SK-N-SH (cell line): ENCODE data around the gene NUBP1. TPM values are rescaled to one million over a fixed set of nuclear protein-coding genes. Genes with fewer than 3 reads are reported as not detected.
"Not testable (repeated sequence)": the region's sequence is repeated elsewhere in the genome, so short reads cannot be mapped to it uniquely, and the experiment has no call there.

Experiments
- CTCF ChIA-PET: fragments of 300-600, 350-600 bp; formaldehyde crosslinking; extraction: SDS; loops from one replicate; lab custom pipeline; 2021; lab: Yijun Ruan, JAX
- POLR2A ChIA-PET: fragments of 350-600 bp; sonication (Branson Sonifier 250); formaldehyde crosslinking; extraction: SDS; loops from one replicate; lab custom pipeline; 2020; ENCODE audit warnings: antibody characterized with exemption, inconsistent platforms; lab: Yijun Ruan, JAX
- DNase-seq: peaks from one replicate; pipeline ENCODE4 v3.0.0; 2012
- H2AFZ ChIP-seq: fragments of 200-600 bp; sonication (generic); 2 replicates; pipeline ENCODE4 v1.8.1; 2016; ENCODE audit warnings: antibody characterized with exemption, mild to moderate bottlenecking, low read depth
- H3F3A ChIP-seq: fragments of 200-600 bp; sonication (generic); replicated peaks from 2 replicates; pipeline ENCODE3; 2016; ENCODE audit warnings: antibody characterized with exemption, mild to moderate bottlenecking; ENCODE audit not compliant: insufficient read depth
- H3K27ac ChIP-seq, 2 experiments: fragments of 200-500 bp in 1 of 2; fragments of 200-600 bp in 1 of 2; sonication (Bioruptor generic) in 1 of 2; sonication (generic), shearing (Covaris generic) in 1 of 2; 2 replicates each; pipeline versions ENCODE4 v1.5.1 to v1.6.1; 2014 to 2016; ENCODE audit warnings: low read depth in 2 of 2, inconsistent platforms in 1 of 2, low read length in 1 of 2, mild to moderate bottlenecking in 1 of 2, mixed read lengths in 1 of 2
- H3K27me3 ChIP-seq: fragments of 200-600 bp; sonication (generic), shearing (Covaris generic); 2 replicates; pipeline ENCODE4 v1.6.1; 2016; ENCODE audit warnings: mixed run types; ENCODE audit not compliant: insufficient read depth
- H3K36me3 ChIP-seq, 2 experiments: fragments of 200-500 bp in 1 of 2; fragments of 200-600 bp in 1 of 2; sonication (Bioruptor generic) in 1 of 2; sonication (generic) in 1 of 2; replicated peaks in 1 of 2; 2 replicates each; pipeline versions ENCODE3 to v1.5.1; 2014 to 2016; ENCODE audit warnings: low read length in 1 of 2, mild to moderate bottlenecking in 1 of 2; ENCODE audit not compliant: insufficient read depth in 2 of 2, control insufficient read depth in 1 of 2
- H3K4me1 ChIP-seq, 2 experiments: fragments of 200-500 bp in 1 of 2; fragments of 200-600 bp in 1 of 2; sonication (Bioruptor generic) in 1 of 2; sonication (generic), shearing (Covaris generic) in 1 of 2; 2 replicates each; pipeline versions ENCODE4 v1.5.1 to v1.6.1; 2014 to 2016; ENCODE audit warnings: low read depth in 1 of 2, low read length in 1 of 2, mixed run types in 1 of 2; ENCODE audit not compliant: insufficient read depth in 2 of 2, control insufficient read depth in 1 of 2
- H3K4me2 ChIP-seq: fragments of 200-600 bp; sonication (generic), shearing (Covaris generic); 2 replicates; pipeline ENCODE4 v1.6.1; 2017; ENCODE audit warnings: mixed run types
- H3K4me3 ChIP-seq, 2 experiments: fragments of 200-500 bp in 1 of 2; fragments of 200-600 bp in 1 of 2; sonication (Bioruptor generic) in 1 of 2; sonication (generic), shearing (Covaris generic) in 1 of 2; 2 replicates each; pipeline versions ENCODE4 v1.5.1 to v1.8.1; 2014 to 2016; ENCODE audit warnings: low read depth in 2 of 2, inconsistent platforms in 1 of 2, low read length in 1 of 2, mild to moderate bottlenecking in 1 of 2, mixed read lengths in 1 of 2, moderate library complexity in 1 of 2
- H3K79me2 ChIP-seq: fragments of 200-600 bp; sonication (generic); 2 replicates; pipeline ENCODE4 v1.8.1; 2017; ENCODE audit warnings: mild to moderate bottlenecking; ENCODE audit not compliant: insufficient read depth
- H3K9ac ChIP-seq: fragments of 200-600 bp; sonication (generic); 2 replicates; pipeline ENCODE4 v1.6.1; 2017; ENCODE audit warnings: mixed run types
- H3K9me2 ChIP-seq: fragments of 200-600 bp; sonication (generic); 2 replicates; pipeline ENCODE4 v1.6.1; 2017; ENCODE audit warnings: mixed run types
- H3K9me3 ChIP-seq: fragments of 200-600 bp; sonication (generic); 2 replicates; pipeline ENCODE4 v1.6.1; 2017; ENCODE audit warnings: mixed run types, mild to moderate bottlenecking, moderate library complexity
- H4K20me1 ChIP-seq: fragments of 200-600 bp; sonication (generic); 2 replicates; pipeline ENCODE4 v1.6.1; 2017; ENCODE audit warnings: mild to moderate bottlenecking, mixed run types; ENCODE audit not compliant: insufficient read depth
- ELF1 ChIP-seq: IDR thresholded peaks from 2 replicates; pipeline ENCODE4 v1.4.0; 2012
- EP300 ChIP-seq, 2 experiments: IDR thresholded peaks; 2 replicates each; pipeline versions ENCODE4 v1.4.0 to v1.6.1; 2012; ENCODE audit warnings: borderline replicate concordance in 1 of 2, low read depth in 1 of 2, low read length in 1 of 2
- FOSL2 ChIP-seq: IDR thresholded peaks from 2 replicates; pipeline ENCODE4 v1.4.0; 2012; ENCODE audit warnings: low read depth, mild to moderate bottlenecking, moderate library complexity, borderline replicate concordance
- FOXM1 ChIP-seq: IDR thresholded peaks from 2 replicates; pipeline ENCODE4 v1.4.0; 2012; ENCODE audit warnings: low read depth, mild to moderate bottlenecking
- JUND ChIP-seq: IDR thresholded peaks from 2 replicates; pipeline ENCODE4 v1.4.0; 2012
- MXI1 ChIP-seq: IDR thresholded peaks from 2 replicates; pipeline ENCODE4 v1.6.1; 2012; ENCODE audit warnings: mild to moderate bottlenecking, low read depth, low read length, improper control_type of control experiment
- NRF1 ChIP-seq: IDR thresholded peaks from 2 replicates; pipeline ENCODE4 v1.6.1; 2012; ENCODE audit warnings: low read depth, mild to moderate bottlenecking, low read length
- RAD21 ChIP-seq: IDR thresholded peaks from 2 replicates; pipeline ENCODE4 v1.6.1; 2012; ENCODE audit warnings: mild to moderate bottlenecking, low read length
- RFX5 ChIP-seq: IDR thresholded peaks from 2 replicates; pipeline ENCODE4 v1.6.1; 2012; ENCODE audit warnings: mild to moderate bottlenecking, improper control_type of control experiment, low read length
- SIN3A ChIP-seq: IDR thresholded peaks from 2 replicates; pipeline ENCODE4 v1.6.1; 2012; ENCODE audit warnings: low read depth, mild to moderate bottlenecking, low read length, moderate library complexity, borderline replicate concordance
- SMC3 ChIP-seq: IDR thresholded peaks from 2 replicates; pipeline ENCODE4 v1.6.1; 2012; ENCODE audit warnings: low read depth, low read length, improper control_type of control experiment
- TEAD4 ChIP-seq: IDR thresholded peaks from 2 replicates; pipeline ENCODE4 v1.4.0; 2012; ENCODE audit warnings: mild to moderate bottlenecking, borderline replicate concordance; ENCODE audit not compliant: insufficient read depth
- YY1 ChIP-seq: IDR thresholded peaks from 2 replicates; pipeline ENCODE4 v1.4.0; 2012; ENCODE audit warnings: low read depth, mild to moderate bottlenecking
- WGBS: methylation state at CpG from one replicate; pipeline ENCODE4 v1.1.6; 2017; ENCODE audit warnings: low lambda C conversion rate; 5-methylcytosine and 5-hydroxymethylcytosine counted together
- polyA plus RNA-seq, 3 experiments: library from polyadenylated mRNA; depleted of rRNA; stranded (reverse); fragments of >200 nt; gene quantifications; 2 replicates each; pipeline ENCODE4 v1.2.3, GENCODE V29; 2012
- TF ChIP-seq, protein P1 (sequence below): IDR thresholded peaks from 2 replicates; pipeline ENCODE4 v1.4.0; 2012; ENCODE audit warnings: low read depth, borderline replicate concordance
- TF ChIP-seq, protein P2 (sequence below): IDR thresholded peaks from 2 replicates; pipeline ENCODE4; 2012
- TF ChIP-seq, protein P3 (sequence below): fragments of 150-350 bp; IDR thresholded peaks from 2 replicates; pipeline ENCODE4 v1.6.1; 2016; ENCODE audit warnings: mild to moderate bottlenecking, low read depth, low read length
- TF ChIP-seq, protein P4 (sequence below): fragments of 200-600 bp; sonication (generic); IDR thresholded peaks from 2 replicates; pipeline ENCODE4 v1.6.1; 2017; ENCODE audit warnings: antibody characterized with exemption, mild to moderate bottlenecking, moderate library complexity
- TF ChIP-seq, protein P5 (sequence below): IDR thresholded peaks from 2 replicates; pipeline ENCODE4 v1.4.0; 2012; ENCODE audit warnings: low read depth

NUBP1 gene
- polyA plus RNA-seq, 1 of the 3 experiments (the other 2 are of a cell fraction) = 49.8 TPM

DNA sequence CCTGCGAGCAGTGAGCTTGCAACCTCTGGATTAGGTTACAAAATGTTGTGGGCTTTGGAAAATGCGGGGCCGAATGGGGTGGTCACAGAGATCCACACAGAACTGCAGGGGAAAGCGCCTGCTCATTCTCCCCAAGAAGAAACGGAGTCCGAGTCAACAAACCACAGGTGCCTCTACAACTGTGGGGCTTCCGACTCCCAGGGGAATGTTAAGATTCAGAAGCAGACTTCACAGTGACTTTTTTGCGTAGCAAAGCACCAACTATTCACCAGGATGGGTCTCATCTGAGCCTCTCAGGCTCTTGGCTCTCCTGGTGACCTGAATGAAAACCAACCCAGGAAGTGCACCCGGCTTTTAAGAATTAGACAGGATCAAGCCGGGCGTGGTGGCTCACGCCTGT lies 33.7 kb downstream of the NUBP1 start:
- ChIA-PET CTCF (no interaction called here), POLR2A (no interaction called here)
- Histone ChIP-seq H3F3A (no peaks in the 10 kb centered on the region), H3K79me2 (no peaks in the 10 kb centered on the region), H3K4me2 (no peak overlapping the region), H3K9me2 (no peaks in the 10 kb centered on the region), H3K36me3 (no peaks in the 10 kb centered on the region), H3K9me3 (no peaks in the 10 kb centered on the region), H3K4me1 (peaks cover 0 to 10% of the 10 kb centered on the region in 2 experiments; a peak in 1 of 4 replicates), H3K4me3 (no peak overlapping the region), H3K9ac (no peak overlapping the region), H2AFZ (no peak overlapping the region), H3K27ac (peak overlapping the region in 1 of 2 experiments; percentile 34; a peak in 1 of 4 replicates), H4K20me1 (no peaks in the 10 kb centered on the region), H3K27me3 (no peaks in the 10 kb centered on the region)
- WGBS = 86% methylated on average over 12 of the region's 12 CpGs
- DNase-seq = no peak
- TF ChIP-seq SIN3A (no peak), SMC3 (no peak), EP300 (IDR thresholded peaks at IDR 0.05; ENCODE audit: borderline replicate concordance in 1 of 2, low read depth in 1 of 2, low read length in 1 of 2) (no peak), RFX5 (no peak), JUND (no peak), FOSL2 (no peak), RAD21 (no peak), ELF1 (no peak), TEAD4 (no peak), YY1 (no peak), FOXM1 (no peak), MXI1 (no peak), NRF1 (no peak)
- TF ChIP-seq, protein P1, sequence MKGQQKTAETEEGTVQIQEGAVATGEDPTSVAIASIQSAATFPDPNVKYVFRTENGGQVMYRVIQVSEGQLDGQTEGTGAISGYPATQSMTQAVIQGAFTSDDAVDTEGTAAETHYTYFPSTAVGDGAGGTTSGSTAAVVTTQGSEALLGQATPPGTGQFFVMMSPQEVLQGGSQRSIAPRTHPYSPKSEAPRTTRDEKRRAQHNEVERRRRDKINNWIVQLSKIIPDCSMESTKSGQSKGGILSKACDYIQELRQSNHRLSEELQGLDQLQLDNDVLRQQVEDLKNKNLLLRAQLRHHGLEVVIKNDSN = no peak
- TF ChIP-seq, protein P2, sequence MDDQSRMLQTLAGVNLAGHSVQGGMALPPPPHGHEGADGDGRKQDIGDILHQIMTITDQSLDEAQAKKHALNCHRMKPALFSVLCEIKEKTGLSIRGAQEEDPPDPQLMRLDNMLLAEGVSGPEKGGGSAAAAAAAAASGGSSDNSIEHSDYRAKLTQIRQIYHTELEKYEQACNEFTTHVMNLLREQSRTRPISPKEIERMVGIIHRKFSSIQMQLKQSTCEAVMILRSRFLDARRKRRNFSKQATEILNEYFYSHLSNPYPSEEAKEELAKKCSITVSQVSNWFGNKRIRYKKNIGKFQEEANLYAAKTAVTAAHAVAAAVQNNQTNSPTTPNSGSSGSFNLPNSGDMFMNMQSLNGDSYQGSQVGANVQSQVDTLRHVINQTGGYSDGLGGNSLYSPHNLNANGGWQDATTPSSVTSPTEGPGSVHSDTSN = no peak
- TF ChIP-seq, protein P3, sequence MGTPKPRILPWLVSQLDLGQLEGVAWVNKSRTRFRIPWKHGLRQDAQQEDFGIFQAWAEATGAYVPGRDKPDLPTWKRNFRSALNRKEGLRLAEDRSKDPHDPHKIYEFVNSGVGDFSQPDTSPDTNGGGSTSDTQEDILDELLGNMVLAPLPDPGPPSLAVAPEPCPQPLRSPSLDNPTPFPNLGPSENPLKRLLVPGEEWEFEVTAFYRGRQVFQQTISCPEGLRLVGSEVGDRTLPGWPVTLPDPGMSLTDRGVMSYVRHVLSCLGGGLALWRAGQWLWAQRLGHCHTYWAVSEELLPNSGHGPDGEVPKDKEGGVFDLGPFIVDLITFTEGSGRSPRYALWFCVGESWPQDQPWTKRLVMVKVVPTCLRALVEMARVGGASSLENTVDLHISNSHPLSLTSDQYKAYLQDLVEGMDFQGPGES = no peak
- TF ChIP-seq, protein P4, sequence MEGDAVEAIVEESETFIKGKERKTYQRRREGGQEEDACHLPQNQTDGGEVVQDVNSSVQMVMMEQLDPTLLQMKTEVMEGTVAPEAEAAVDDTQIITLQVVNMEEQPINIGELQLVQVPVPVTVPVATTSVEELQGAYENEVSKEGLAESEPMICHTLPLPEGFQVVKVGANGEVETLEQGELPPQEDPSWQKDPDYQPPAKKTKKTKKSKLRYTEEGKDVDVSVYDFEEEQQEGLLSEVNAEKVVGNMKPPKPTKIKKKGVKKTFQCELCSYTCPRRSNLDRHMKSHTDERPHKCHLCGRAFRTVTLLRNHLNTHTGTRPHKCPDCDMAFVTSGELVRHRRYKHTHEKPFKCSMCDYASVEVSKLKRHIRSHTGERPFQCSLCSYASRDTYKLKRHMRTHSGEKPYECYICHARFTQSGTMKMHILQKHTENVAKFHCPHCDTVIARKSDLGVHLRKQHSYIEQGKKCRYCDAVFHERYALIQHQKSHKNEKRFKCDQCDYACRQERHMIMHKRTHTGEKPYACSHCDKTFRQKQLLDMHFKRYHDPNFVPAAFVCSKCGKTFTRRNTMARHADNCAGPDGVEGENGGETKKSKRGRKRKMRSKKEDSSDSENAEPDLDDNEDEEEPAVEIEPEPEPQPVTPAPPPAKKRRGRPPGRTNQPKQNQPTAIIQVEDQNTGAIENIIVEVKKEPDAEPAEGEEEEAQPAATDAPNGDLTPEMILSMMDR = no peak
- TF ChIP-seq, protein P5, sequence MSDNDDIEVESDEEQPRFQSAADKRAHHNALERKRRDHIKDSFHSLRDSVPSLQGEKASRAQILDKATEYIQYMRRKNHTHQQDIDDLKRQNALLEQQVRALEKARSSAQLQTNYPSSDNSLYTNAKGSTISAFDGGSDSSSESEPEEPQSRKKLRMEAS = no peak

DNA sequence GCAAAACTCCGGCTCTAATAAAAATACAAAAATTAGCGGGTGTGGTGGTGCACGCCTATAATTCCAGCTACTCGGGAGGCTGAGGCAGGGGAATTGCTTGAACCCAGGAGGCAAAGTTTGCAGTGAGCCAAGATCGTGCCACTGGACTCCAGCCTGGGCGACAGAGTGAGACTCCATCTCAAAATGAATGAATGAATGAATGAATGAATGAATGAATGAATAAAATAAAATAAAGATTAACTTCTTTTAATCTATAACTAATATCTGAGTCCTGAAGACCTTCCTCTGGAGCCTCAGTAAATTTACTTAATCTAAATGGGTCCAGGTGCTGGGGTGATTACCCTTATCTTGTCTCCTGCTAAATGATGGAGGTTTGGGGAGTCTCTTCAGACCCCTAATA lies 36.3 kb downstream of the NUBP1 start:
- 73% methylated on average over 6 of the region's 6 CpGs for WGBS
- H3K79me2 ChIP-seq, DNase-seq, H2AFZ ChIP-seq, H3K9me3 ChIP-seq, POLR2A ChIA-PET, H3K4me2 ChIP-seq, H4K20me1 ChIP-seq, H3K4me3 ChIP-seq, H3F3A ChIP-seq, H3K27me3 ChIP-seq, H3K9me2 ChIP-seq, H3K9ac ChIP-seq, H3K36me3 ChIP-seq, H3K27ac ChIP-seq: not testable (repeated sequence)
- CTCF ChIA-PET = interaction anchor here (1.1 kb wide), 1 partner anchor 139 kb away, joined by 3 read pairs; no protein-coding TSS in a partner anchor
- H3K4me1 ChIP-seq = peaks cover 0 to 10% of the 10 kb centered on the region in 2 experiments; a peak in 1 of 4 replicates
